DOHH2 (cell line): ENCODE data around the gene CMTM3.

Experiments used
- EZH2phosphoT487 ChIP-seq: fragments of 200-600 bp; sonication (generic); IDR thresholded peaks from 2 replicates; pipeline ENCODE4 v1.6.1; 2017; ENCODE audit warnings: borderline replicate concordance, mild to moderate bottlenecking, antibody characterized with exemption, low read length, moderate library complexity, mixed read lengths
- TF ChIP-seq, protein P1 (sequence below): fragments of 200-600 bp; sonication (generic); IDR thresholded peaks from one replicate; pipeline ENCODE4 v1.5.1; 2014; ENCODE audit warnings: antibody characterized with exemption, mild to moderate bottlenecking, low read depth, low read length; ENCODE audit not compliant: poor library complexity, severe bottlenecking

DNA sequence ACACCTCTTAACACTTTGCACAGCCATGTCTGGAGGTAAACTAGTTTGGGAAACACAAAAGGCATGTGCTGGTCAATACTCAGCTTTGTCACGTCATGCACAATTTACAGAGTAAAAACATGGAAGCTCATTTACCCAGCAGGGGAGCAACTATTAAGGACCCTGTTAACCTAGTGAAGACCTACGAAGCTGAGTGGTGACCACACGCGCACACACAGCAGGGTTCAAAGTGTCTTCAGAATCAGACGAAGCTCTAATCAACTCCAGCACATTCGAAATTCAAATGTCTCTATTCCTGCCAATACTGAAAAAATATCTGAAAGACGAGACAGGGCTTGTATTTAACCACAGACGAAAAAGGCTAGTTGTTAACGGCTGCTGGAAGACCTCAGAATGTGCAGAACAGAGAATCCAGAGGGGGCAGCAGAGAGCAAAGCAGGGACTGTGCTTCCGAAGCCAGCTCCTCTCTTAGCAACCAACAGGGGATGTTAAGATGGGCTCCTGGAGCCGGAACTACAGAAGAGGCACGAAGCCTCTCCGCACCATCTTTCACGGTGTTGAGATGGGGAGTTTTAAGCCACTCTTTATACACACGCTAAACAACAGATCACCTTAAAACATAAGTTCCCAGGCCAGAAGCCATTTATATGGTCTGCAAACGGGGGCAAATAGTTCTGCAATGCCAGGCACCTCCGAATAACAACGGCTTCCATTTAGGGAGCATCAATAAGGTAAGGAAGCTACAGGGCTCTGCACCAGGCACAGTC is 46.4 kb downstream of the CMTM3 start:
- TF ChIP-seq, protein P1, sequence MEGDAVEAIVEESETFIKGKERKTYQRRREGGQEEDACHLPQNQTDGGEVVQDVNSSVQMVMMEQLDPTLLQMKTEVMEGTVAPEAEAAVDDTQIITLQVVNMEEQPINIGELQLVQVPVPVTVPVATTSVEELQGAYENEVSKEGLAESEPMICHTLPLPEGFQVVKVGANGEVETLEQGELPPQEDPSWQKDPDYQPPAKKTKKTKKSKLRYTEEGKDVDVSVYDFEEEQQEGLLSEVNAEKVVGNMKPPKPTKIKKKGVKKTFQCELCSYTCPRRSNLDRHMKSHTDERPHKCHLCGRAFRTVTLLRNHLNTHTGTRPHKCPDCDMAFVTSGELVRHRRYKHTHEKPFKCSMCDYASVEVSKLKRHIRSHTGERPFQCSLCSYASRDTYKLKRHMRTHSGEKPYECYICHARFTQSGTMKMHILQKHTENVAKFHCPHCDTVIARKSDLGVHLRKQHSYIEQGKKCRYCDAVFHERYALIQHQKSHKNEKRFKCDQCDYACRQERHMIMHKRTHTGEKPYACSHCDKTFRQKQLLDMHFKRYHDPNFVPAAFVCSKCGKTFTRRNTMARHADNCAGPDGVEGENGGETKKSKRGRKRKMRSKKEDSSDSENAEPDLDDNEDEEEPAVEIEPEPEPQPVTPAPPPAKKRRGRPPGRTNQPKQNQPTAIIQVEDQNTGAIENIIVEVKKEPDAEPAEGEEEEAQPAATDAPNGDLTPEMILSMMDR = peak; percentile 89
- TF ChIP-seq EZH2phosphoT487 = no peak
